Esophagus muscularis mucosa (tissue), 3 donors: ENCODE measurements around the gene COG4.

Source experiments
- EP300 ChIP-seq: sonication (generic); formaldehyde crosslinking; IDR thresholded peaks from one replicate; pipeline ENCODE4 v1.6.1; 2017; ENCODE audit warnings: antibody characterized with exemption
- POLR2AphosphoS5 ChIP-seq, 2 donors: sonication (generic); formaldehyde crosslinking; IDR thresholded peaks; one replicate each; pipeline ENCODE4 v1.6.1; 2017; ENCODE audit warnings: antibody characterized with exemption in 2 of 2

DNA sequence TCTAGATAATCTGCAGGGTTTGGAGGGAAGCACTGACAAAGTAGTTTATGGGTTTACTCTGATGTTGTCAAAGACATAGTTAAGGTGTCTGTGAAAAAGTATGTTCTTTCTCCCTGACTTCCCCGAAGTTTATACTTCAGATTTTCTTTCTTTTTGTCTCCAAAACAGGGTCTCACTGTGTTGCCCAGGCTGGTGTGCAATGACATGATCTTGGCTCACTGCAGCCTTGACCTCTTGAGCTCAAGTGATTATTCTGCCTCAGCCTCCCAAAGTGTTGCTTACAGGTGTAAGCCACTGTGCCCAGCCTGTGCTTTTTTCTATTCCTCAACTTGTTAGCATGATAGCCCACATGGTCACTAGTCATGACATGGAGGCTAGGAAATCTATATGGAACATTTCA, 21.2 kb upstream of the COG4 start:
- TF ChIP-seq POLR2AphosphoS5 (IDR thresholded peaks at IDR 0.05) = no peak
- no peak for TF ChIP-seq EP300
